H1 (cell line): ENCODE data around the gene VWA5B2. TPM values are rescaled to one million over a fixed set of nuclear protein-coding genes. Genes with fewer than 3 reads are reported as not detected.

Experiments used
- ASH2L ChIP-seq: fragments of 200-600, 300-600 bp; sonication (generic); IDR thresholded peaks from one replicate; pipeline ENCODE4 v1.7.1; 2017; ENCODE audit warnings: low read length
- BACH1 ChIP-seq: IDR thresholded peaks from 2 replicates; pipeline ENCODE4 v1.6.1; 2012; ENCODE audit warnings: low read length, improper control_type of control experiment
- CBX5 ChIP-seq: fragments of 300-800, 300-1000 bp; sonication (generic); IDR thresholded peaks from 2 replicates; pipeline ENCODE4 v1.7.1; 2016; ENCODE audit warnings: antibody characterized with exemption, low read length, low read depth
- CHD2 ChIP-seq: IDR thresholded peaks from 2 replicates; pipeline ENCODE4 v1.6.1; 2012; ENCODE audit warnings: low read length, improper control_type of control experiment
- CREB1 ChIP-seq: IDR thresholded peaks from 2 replicates; pipeline ENCODE4 v1.6.1; 2012; ENCODE audit warnings: inconsistent platforms
- EGR1 ChIP-seq: IDR thresholded peaks from 2 replicates; pipeline ENCODE4 v1.6.1; 2011; ENCODE audit warnings: low read depth, low read length, borderline replicate concordance
- GTF2F1 ChIP-seq: IDR thresholded peaks from 2 replicates; pipeline ENCODE4 v1.6.1; 2012; ENCODE audit warnings: low read depth, low read length, improper control_type of control experiment, borderline replicate concordance
- JUN ChIP-seq: IDR thresholded peaks from 2 replicates; pipeline ENCODE4 v1.6.1; 2011; ENCODE audit warnings: low read depth, mild to moderate bottlenecking, improper control_type of control experiment, low read length
- JUND ChIP-seq: IDR thresholded peaks from 2 replicates; pipeline ENCODE4 v1.6.1; 2011; ENCODE audit warnings: mild to moderate bottlenecking, improper control_type of control experiment, low read length
- KDM1A ChIP-seq: fragments of 200-600, 300-600 bp; sonication (generic); IDR thresholded peaks from 2 replicates; pipeline ENCODE4 v1.7.1; 2016; ENCODE audit warnings: mild to moderate bottlenecking, low read length, borderline replicate concordance
- KDM4A ChIP-seq: IDR thresholded peaks from one replicate; pipeline ENCODE4 v1.7.1; 2012; ENCODE audit warnings: low read depth, mild to moderate bottlenecking, moderate library complexity, low read length, inconsistent platforms; ENCODE audit not compliant: severe bottlenecking
- MAFK ChIP-seq: IDR thresholded peaks from 2 replicates; pipeline ENCODE4 v1.6.1; 2012; ENCODE audit warnings: low read depth, mild to moderate bottlenecking, improper control_type of control experiment, low read length
- POLR2A ChIP-seq, 2 experiments: IDR thresholded peaks; 1 replicate in 1 of 2; 2 replicates in 1 of 2; pipeline ENCODE4 v1.6.1; 2011; ENCODE audit warnings: low read depth in 2 of 2, low read length in 2 of 2, mild to moderate bottlenecking in 2 of 2; ENCODE audit errors: control extremely low read depth in 1 of 2
- RAD21 ChIP-seq, 2 experiments: IDR thresholded peaks in 1 of 2; conservative IDR thresholded peaks in 1 of 2; 2 replicates each; pipeline ENCODE4 v1.6.1; 2011; ENCODE audit warnings: low read depth in 2 of 2, low read length in 2 of 2, improper control_type of control experiment in 1 of 2, inconsistent platforms in 1 of 2, mild to moderate bottlenecking in 1 of 2, moderate library complexity in 1 of 2
- RBBP5 ChIP-seq: IDR thresholded peaks from 2 replicates; pipeline ENCODE4 v1.7.1; 2012; ENCODE audit warnings: low read depth, mild to moderate bottlenecking, inconsistent platforms, low read length, moderate library complexity, borderline replicate concordance
- RNF2 ChIP-seq: fragments of 200-900, 300-1000 bp; sonication (generic); IDR thresholded peaks from 2 replicates; pipeline ENCODE4 v1.7.1; 2016; ENCODE audit warnings: borderline replicate concordance, low read depth, mild to moderate bottlenecking, antibody characterized with exemption, low read length; ENCODE audit not compliant: poor library complexity, severe bottlenecking; ENCODE audit errors: missing control alignments
- SAP30 ChIP-seq: fragments of 300-600 bp; sonication (generic); IDR thresholded peaks from 2 replicates; pipeline ENCODE4 v1.7.1; 2012; ENCODE audit warnings: low read length, moderate library complexity, mild to moderate bottlenecking, inconsistent platforms; ENCODE audit not compliant: insufficient read depth, insufficient replicate concordance
- SIN3A ChIP-seq, 2 experiments: IDR thresholded peaks in 1 of 2; conservative IDR thresholded peaks in 1 of 2; 2 replicates each; pipeline ENCODE4 v1.6.1; 2011 to 2012; ENCODE audit warnings: low read length in 2 of 2, improper control_type of control experiment in 1 of 2, low read depth in 1 of 2, mild to moderate bottlenecking in 1 of 2
- SIRT6 ChIP-seq: IDR thresholded peaks from one replicate; pipeline ENCODE4 v1.7.1; 2012; ENCODE audit warnings: low read length, inconsistent platforms
- SIX5 ChIP-seq: IDR thresholded peaks from 2 replicates; pipeline ENCODE4 v1.6.1; 2011; ENCODE audit warnings: mild to moderate bottlenecking, low read depth, low read length
- SP2 ChIP-seq: IDR thresholded peaks from 2 replicates; pipeline ENCODE4 v1.6.1; 2012; ENCODE audit warnings: mild to moderate bottlenecking, low read length, inconsistent platforms
- TAF7 ChIP-seq: optimal IDR thresholded peaks from 2 replicates; pipeline ENCODE3; 2011; ENCODE audit warnings: low read depth, mild to moderate bottlenecking, inconsistent platforms, low read length, moderate library complexity, borderline replicate concordance
- TCF12 ChIP-seq: IDR thresholded peaks from 2 replicates; pipeline ENCODE4 v1.6.1; 2011; ENCODE audit warnings: low read depth, mild to moderate bottlenecking, low read length
- YY1 ChIP-seq: IDR thresholded peaks from 2 replicates; pipeline ENCODE4 v1.6.1; 2011; ENCODE audit warnings: low read depth, mild to moderate bottlenecking, low read length
- polyA plus RNA-seq, 7 experiments: library from polyadenylated mRNA; depleted of rRNA in 3 of 7; stranded (reverse) in 5 of 7; unstranded in 2 of 7; fragments of >200 nt in 5 of 7; fragments of 200-250 nt in 2 of 7; gene quantifications; 1 replicate in 5 of 7; 2 replicates in 1 of 7; 4 replicates in 1 of 7; pipeline versions ENCODE4 v1.2.1 to v1.2.3, GENCODE V29; 2011 to 2013; ENCODE audit warnings: missing spikeins in 2 of 7, mixed read lengths in 2 of 7
- total RNA-seq: library from RNA; stranded (reverse); fragmentation: NEBNext Ultra II Directional; extraction: Animal tissue kit (Norgen Biotek cat#: 25700); gene quantifications from 2 replicates; pipeline ENCODE4 v1.2.1, GENCODE V29; 2021
- TF ChIP-seq, protein P1 (sequence below): IDR thresholded peaks from 2 replicates; pipeline ENCODE4 v1.6.1; 2011; ENCODE audit warnings: low read depth, mild to moderate bottlenecking, low read length; ENCODE audit not compliant: insufficient read depth

The VWA5B2 gene
- total and polyA plus RNA-seq, 2 of the 8 experiments (the other 6 are each of a cell fraction or from before 2014, with no cell fraction given): 0.53 to 0.56 TPM

DNA sequence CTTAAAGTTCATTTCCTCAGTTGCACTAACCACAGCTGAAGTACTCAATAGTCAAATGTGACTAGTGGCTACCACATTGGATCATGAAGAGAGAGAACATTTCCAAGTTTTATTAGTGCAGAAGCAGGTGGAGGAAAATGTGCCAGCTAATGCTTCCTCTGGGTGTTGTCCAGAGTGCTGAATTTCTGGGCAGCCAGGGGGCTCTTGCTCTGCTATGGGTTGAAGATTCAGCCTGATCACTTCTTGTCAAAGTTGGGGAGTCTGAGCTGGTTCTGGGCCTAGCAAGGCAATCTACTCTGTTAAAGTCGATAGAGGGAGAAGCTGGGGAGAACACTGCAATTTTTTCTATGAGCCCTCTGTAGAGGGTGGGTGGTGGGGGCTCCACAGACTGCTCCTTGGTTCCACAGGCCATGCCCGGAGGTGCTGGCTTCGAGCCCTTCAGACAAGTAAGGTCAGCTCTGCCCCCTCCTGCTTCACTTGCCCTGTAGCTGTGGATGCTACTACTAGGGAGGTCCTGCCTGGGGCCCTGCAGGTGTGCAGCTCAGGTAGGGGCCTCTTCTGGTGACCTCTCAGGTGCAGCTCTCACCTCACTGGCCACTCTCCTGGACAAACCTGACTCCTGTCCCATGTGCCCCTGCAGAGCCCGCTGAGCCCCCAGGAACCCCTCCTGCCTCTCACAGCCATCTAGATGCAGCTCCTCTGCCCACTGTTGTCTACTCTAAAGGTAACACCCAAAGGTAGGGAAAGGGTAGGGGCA lies 11.2 kb downstream of the VWA5B2 start (continued):
- no peak for TF ChIP-seq EGR1
- TF ChIP-seq TCF12: no peak
- no peak for TF ChIP-seq ASH2L
- TF ChIP-seq MAFK: peak; percentile 52
- peak; percentile 92 to 94 for TF ChIP-seq SIN3A (conservative IDR thresholded peaks at IDR 0.05 in 1 of 2, IDR thresholded peaks at IDR 0.05 in 1 of 2; ENCODE audit: low read depth in 1 of 2, low read length in 2 of 2)
- peak; percentile 91 for TF ChIP-seq BACH1
- TF ChIP-seq POLR2A (IDR thresholded peaks at IDR 0.05; ENCODE audit: control extremely low read depth in 1 of 2, low read depth in 2 of 2, low read length in 2 of 2): no peak
- TF ChIP-seq SIX5: no peak
- TF ChIP-seq SP2: no peak
- no peak for TF ChIP-seq CHD2
- TF ChIP-seq, protein P1, sequence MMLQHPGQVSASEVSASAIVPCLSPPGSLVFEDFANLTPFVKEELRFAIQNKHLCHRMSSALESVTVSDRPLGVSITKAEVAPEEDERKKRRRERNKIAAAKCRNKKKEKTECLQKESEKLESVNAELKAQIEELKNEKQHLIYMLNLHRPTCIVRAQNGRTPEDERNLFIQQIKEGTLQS: no peak
- no peak for TF ChIP-seq JUND
- TF ChIP-seq RAD21 (IDR thresholded peaks at IDR 0.05 in 1 of 2, conservative IDR thresholded peaks at IDR 0.05 in 1 of 2; ENCODE audit: low read depth in 2 of 2, low read length in 2 of 2): no peak
- TF ChIP-seq SAP30: peak; percentile 83
- no peak for TF ChIP-seq CBX5
- TF ChIP-seq TAF7: no peak
- TF ChIP-seq YY1: no peak
- no peak for TF ChIP-seq RBBP5
- TF ChIP-seq JUN: no peak
- TF ChIP-seq CREB1: no peak
- TF ChIP-seq RNF2: no peak
- TF ChIP-seq GTF2F1: no peak
- no peak for TF ChIP-seq KDM4A
- no peak for TF ChIP-seq KDM1A
- TF ChIP-seq SIRT6: no peak
